ENCODE measurements around the gene TPM2. TPM values are rescaled to one million over a fixed set of nuclear protein-coding genes. Genes with fewer than 3 reads are reported as not detected.

The TPM2 gene
- total and polyA plus RNA-seq, 9 of the 15 experiments (the other 6 are each of a cell fraction or from before 2014, with no cell fraction given) = 0.28 to 16.1 (median 4.5) TPM

- TF ChIP-seq RREB1 (CRISPR knock-in tag; IDR thresholded peaks at IDR 0.05) (0 out of 2 replicates have a peak, but pooled peaks have one; percentile 23), MAZ (CRISPR knock-in tag; conservative IDR thresholded peaks at IDR 0.05 in 1 of 2, IDR thresholded peaks at IDR 0.05 in 1 of 2) (peak; percentile 56 to 70; a peak in 3 of 4 replicates), MEF2A (IDR thresholded peaks at IDR 0.05; ENCODE audit: control insufficient read depth, low read depth, low read length) (no peak), SIN3A (IDR thresholded peaks at IDR 0.05; ENCODE audit: borderline replicate concordance in 2 of 2, control insufficient read depth in 1 of 2, low read depth in 2 of 2, low read length in 2 of 2) (peak in 1 of 2 experiments; percentile 31; a peak in 1 of 4 replicates), ADNP (tag; IDR thresholded peaks at IDR 0.05) (no peak), ZBTB1 (CRISPR knock-in tag; IDR thresholded peaks at IDR 0.05; ENCODE audit: borderline replicate concordance, low read depth) (peak; percentile 75; the same call in 1 of the 2 replicates), SRSF1 (IDR thresholded peaks at IDR 0.05; ENCODE audit: low read depth, low read length) (no peak), L3MBTL2 (IDR thresholded peaks at IDR 0.05) (peak; percentile 69), ILK (tag; IDR thresholded peaks at IDR 0.05; ENCODE audit: borderline replicate concordance, low read depth) (no peak), ZBTB11 (CRISPR knock-in tag; IDR thresholded peaks at IDR 0.05) (peak in 2 of 3 experiments; percentile 72 to 95; a peak in 4 of 6 replicates), ZNF436 (CRISPR knock-in tag; IDR thresholded peaks at IDR 0.05) (no peak)
These were observed 43.0 kb downstream of the TPM2 start (continued) for GRCh38 chr9:35646533-35647265.
